Activated T-helper 17 cell treated with anti-CD3 and anti-CD28 coated beads, Interleukin-2, amount 50 U/mL, for 72 hours (primary cell): ENCODE measurements around the gene SPAAR. TPM values are rescaled to one million over a fixed set of nuclear protein-coding genes. Genes with fewer than 3 reads are reported as not detected.

Experiments used
- total RNA-seq, 2 donors: library from RNA; stranded (reverse); gene quantifications; one replicate each; pipeline ENCODE4 v1.2.3, GENCODE V29; 2022

The SPAAR gene
- total RNA-seq, 2 donors from 2014 or later, result not detected

Other genes starting within 250 kb of the SPAAR start
- gene ARHGEF39, start 244.3 kb upstream of the SPAAR start, total RNA-seq, result 10 to 100 TPM in 1 of 2 donors, 1 to 10 TPM in 1; 9.4 to 16.1 TPM
- 10 to 100 TPM in 1 of 2 donors, under 1 TPM in 1; 0.89 to 31.7 TPM for gene CA9, start 235.6 kb upstream of the SPAAR start, total RNA-seq
- 1 to 10 TPM; 4.1 to 6.2 TPM for gene TPM2, start 219.6 kb upstream of the SPAAR start, total RNA-seq
- gene TLN1, start 177.3 kb upstream of the SPAAR start, total RNA-seq, result 100 to 1,000 TPM; 293 to 458 TPM
- gene CREB3, start 176.8 kb upstream of the SPAAR start, total RNA-seq, result 10 to 100 TPM; 23.9 to 40.3 TPM
- gene GBA2, start 160.3 kb upstream of the SPAAR start, total RNA-seq, result 10 to 100 TPM; 27.0 to 36.0 TPM
- 10 to 100 TPM; 18.9 to 25.6 TPM for gene RGP1, start 160.2 kb upstream of the SPAAR start, total RNA-seq
- not detected for gene MSMP, start 155.2 kb upstream of the SPAAR start, total RNA-seq
- gene NPR2, start 117.9 kb upstream of the SPAAR start, total RNA-seq, result 10 to 100 TPM; 11.1 to 11.6 TPM
- gene SPAG8, start 97.2 kb upstream of the SPAAR start, total RNA-seq, result under 1 TPM; 0.43 to 0.58 TPM
- 10 to 100 TPM; 27.7 to 38.0 TPM for gene HINT2, start 94.4 kb upstream of the SPAAR start, total RNA-seq
- not detected for gene FAM221B, start 80.8 kb upstream of the SPAAR start, total RNA-seq
- gene TMEM8B, start 80.3 kb upstream of the SPAAR start, total RNA-seq, result 1 to 10 TPM; 2.4 to 6.8 TPM
- not detected for gene OR13J1, start 39.1 kb upstream of the SPAAR start, total RNA-seq
- gene HRCT1, start 3.3 kb upstream of the SPAAR start, total RNA-seq, result not detected
- not detected for gene OR2S2, start 48.7 kb downstream of the SPAAR start, total RNA-seq
- gene RECK, start 127.4 kb downstream of the SPAAR start, total RNA-seq, result 1 to 10 TPM; 4.2 to 5.4 TPM
- gene GLIPR2, start 227.2 kb downstream of the SPAAR start, total RNA-seq, result 10 to 100 TPM; 10.2 to 10.7 TPM